HepG2 (cell line): ENCODE measurements around the gene TOP2A. TPM values are rescaled to one million over a fixed set of nuclear protein-coding genes. Genes with fewer than 3 reads are reported as not detected.

Experiments used
- ATAC-seq: fragments of 200-7000 bp; cut with Tn5 transposase; 3 replicates; pipeline ENCODE4 v1.9.1; 2020; ENCODE audit warnings: mild to moderate bottlenecking, moderate library complexity
- BruUV-seq: library from RNA; stranded (reverse); fragments of 400-500 nt; replicated peaks from 2 replicates; lab custom pipeline; 2021; lab: Mats Ljungman, UMichigan
- CTCF ChIA-PET: fragments of 300-600 bp; formaldehyde crosslinking; extraction: SDS; loops from one replicate; lab custom pipeline; 2021; ENCODE audit warnings: low total read pairs, inconsistent platforms, low intra/inter-chr PET ratio; lab: Yijun Ruan, JAX
- POLR2A ChIA-PET: fragments of 350-600 bp; sonication (Branson Sonifier 250); formaldehyde crosslinking; loops from one replicate; lab custom pipeline; 2020; ENCODE audit warnings: antibody characterized with exemption, inconsistent platforms; lab: Yijun Ruan, JAX
- DNase-seq: peaks from one replicate; pipeline ENCODE4 v3.0.0-alpha.2; 2015; ENCODE audit warnings: low spot score
- FAIRE-seq: peaks from 3 replicates; lab custom pipeline; 2011; peaks lifted over from hg19 to GRCh38; lab: Jason Lieb, UNC
- H2AFZ ChIP-seq: one replicate; pipeline ENCODE4 v1.6.1; 2011; ENCODE audit warnings: low read length, inconsistent platforms
- H3K27ac ChIP-seq: fragments of 300-600 bp; 3 replicates; pipeline ENCODE4 v1.8.0; 2011; ENCODE audit warnings: mixed run types, mild to moderate bottlenecking, mixed read lengths, low read length, inconsistent platforms; ENCODE audit not compliant: insufficient read depth; ENCODE audit errors: extremely low read length
- H3K27me3 ChIP-seq, 2 experiments: fragments of 200-600 bp in 1 of 2; 2 replicates in 1 of 2; 3 replicates in 1 of 2; pipeline versions ENCODE4 v1.6.0 to v1.8.0; 2011; ENCODE audit warnings: low read length in 2 of 2, mild to moderate bottlenecking in 2 of 2, moderate library complexity in 2 of 2, inconsistent platforms in 1 of 2; ENCODE audit not compliant: insufficient read depth in 2 of 2, control insufficient read depth in 1 of 2
- H3K36me3 ChIP-seq, 2 experiments: fragments of 200-600 bp in 1 of 2; replicated peaks in 1 of 2; 2 replicates in 1 of 2; 3 replicates in 1 of 2; pipeline versions ENCODE4 v1.5.1 to v1.8.0; 2011; ENCODE audit warnings: low read length in 2 of 2, inconsistent platforms in 1 of 2; ENCODE audit not compliant: insufficient read depth in 2 of 2, control insufficient read depth in 1 of 2
- H3K4me1 ChIP-seq: 2 replicates; pipeline ENCODE4 v1.5.1; 2012; ENCODE audit warnings: low read length, inconsistent platforms; ENCODE audit not compliant: insufficient read depth
- H3K4me2 ChIP-seq: 2 replicates; pipeline ENCODE4 v1.6.0; 2011; ENCODE audit warnings: low read depth, low read length, inconsistent platforms
- H3K4me3 ChIP-seq, 3 experiments: fragments of 200-600 bp in 1 of 3; sonication (generic), shearing (Covaris generic) in 1 of 3; replicated peaks in 1 of 3; 2 replicates each; pipeline ENCODE4 v1.5.1; 2011 to 2016; ENCODE audit warnings: low read length in 3 of 3, inconsistent platforms in 2 of 3, low read depth in 2 of 3, mild to moderate bottlenecking in 2 of 3, control low read depth in 1 of 3, mixed read lengths in 1 of 3; ENCODE audit not compliant: insufficient read depth in 1 of 3
- H3K79me2 ChIP-seq: one replicate; pipeline ENCODE4 v1.6.1; 2011; ENCODE audit warnings: low read length, inconsistent platforms; ENCODE audit not compliant: insufficient read depth
- H3K9ac ChIP-seq: 2 replicates; pipeline ENCODE4 v1.6.0; 2011; ENCODE audit warnings: mild to moderate bottlenecking, low read depth, low read length, inconsistent platforms; ENCODE audit not compliant: insufficient read depth
- H3K9me3 ChIP-seq: 2 replicates; pipeline ENCODE4 v1.5.1; 2012; ENCODE audit warnings: mild to moderate bottlenecking, low read length
- H4K20me1 ChIP-seq: 2 replicates; pipeline ENCODE4 v1.6.0; 2011; ENCODE audit warnings: inconsistent platforms, mild to moderate bottlenecking, low read length, moderate library complexity; ENCODE audit not compliant: insufficient read depth
- ADNP ChIP-seq: sonication (generic); formaldehyde crosslinking; IDR thresholded peaks from 2 replicates; pipeline ENCODE4 v1.4.0; 2020; ENCODE audit warnings: missing genetic modification reagents
- BORCS8-MEF2B ChIP-seq: sonication (generic); formaldehyde crosslinking; IDR thresholded peaks from 2 replicates; pipeline ENCODE4 v1.8.0; 2022; ENCODE audit warnings: mild to moderate bottlenecking, missing genetic modification reagents
- HHEX ChIP-seq: IDR thresholded peaks from 2 replicates; pipeline ENCODE4 v1.6.1; 2016; ENCODE audit warnings: control low read depth
- SRSF1 ChIP-seq: fragments of 200-400 bp; formaldehyde crosslinking; optimal IDR thresholded peaks from 2 replicates; pipeline ENCODE3; 2017; ENCODE audit warnings: mild to moderate bottlenecking, low read depth, low read length, moderate library complexity
- ZKSCAN5 ChIP-seq: sonication (generic); formaldehyde crosslinking; IDR thresholded peaks from 2 replicates; pipeline ENCODE4 v1.5.1; 2020; ENCODE audit warnings: mild to moderate bottlenecking, missing genetic modification reagents
- ZNF138 ChIP-seq: sonication (generic); formaldehyde crosslinking; IDR thresholded peaks from 2 replicates; pipeline ENCODE4 v1.5.0; 2020; ENCODE audit warnings: mild to moderate bottlenecking, low read depth, missing genetic modification reagents
- ZNF143 ChIP-seq: sonication (generic); formaldehyde crosslinking; IDR thresholded peaks from 2 replicates; pipeline ENCODE4 v1.4.0; 2020; ENCODE audit warnings: missing genetic modification reagents
- ZNF562 ChIP-seq: sonication (generic); formaldehyde crosslinking; IDR thresholded peaks from 2 replicates; pipeline ENCODE4 v1.8.0; 2022; ENCODE audit warnings: missing genetic modification reagents, borderline replicate concordance
- ZNF577 ChIP-seq: sonication (generic); formaldehyde crosslinking; IDR thresholded peaks from 2 replicates; pipeline ENCODE4 v1.4.0; 2020; ENCODE audit warnings: mild to moderate bottlenecking, low read depth, missing genetic modification reagents, borderline replicate concordance
- ZNF781 ChIP-seq: sonication (generic); formaldehyde crosslinking; IDR thresholded peaks from 2 replicates; pipeline ENCODE4 v1.5.1; 2020; ENCODE audit warnings: borderline replicate concordance, mild to moderate bottlenecking, missing genetic modification reagents; ENCODE audit errors: not compliant biosample characterization
- ZSCAN22 ChIP-seq: sonication (generic); formaldehyde crosslinking; IDR thresholded peaks from 2 replicates; pipeline ENCODE4 v1.4.0; 2020; ENCODE audit warnings: mild to moderate bottlenecking, missing genetic modification reagents
- ZSCAN31 ChIP-seq: sonication (generic); formaldehyde crosslinking; IDR thresholded peaks from 2 replicates; pipeline ENCODE4 v1.5.0; 2020; ENCODE audit warnings: low read depth, mild to moderate bottlenecking, missing genetic modification reagents
- WGBS: methylation state at CpG from one replicate; pipeline ENCODE4 v1.1.6; 2017; ENCODE audit warnings: low lambda C conversion rate; 5-methylcytosine and 5-hydroxymethylcytosine counted together
- in situ Hi-C: cut with HindIII; loops from 2 replicates; pipeline ENCODE4 v1.10.0; 2017; ENCODE audit warnings: low pct_unique_long_range_greater_than_20kb; ENCODE audit not compliant: extremely low pct_ligation_motif_present
- intact Hi-C: fragments of 100-400 bp; cut with micrococcal nuclease; formaldehyde crosslinking; loops from one replicate; pipeline ENCODE4 v1.10.0; 2022; ENCODE audit not compliant: unreplicated experiment
- polyA plus RNA-seq, 8 experiments: library from polyadenylated mRNA; depleted of rRNA in 3 of 8; stranded (reverse) in 7 of 8; unstranded in 1 of 8; fragments of >200 nt; fragmentation: Illumina TruSeq in 4 of 8; extraction: Trizol in 4 of 8; gene quantifications; 2 replicates each; pipeline versions ENCODE4 v1.2.1 to v1.2.3, GENCODE V29; 2011 to 2016; ENCODE audit warnings: low read depth in 4 of 8, missing spikeins in 1 of 8, mixed read lengths in 1 of 8; ENCODE audit not compliant: insufficient read depth in 1 of 8
- total RNA-seq, 5 experiments: library from RNA; depleted of rRNA; stranded (reverse); fragments of >200 nt; fragmentation: Illumina TruSeq; extraction: Trizol; gene quantifications; 2 replicates each; pipeline ENCODE4 v1.2.3, GENCODE V29; 2016; ENCODE audit warnings: low read depth in 1 of 5
- TF ChIP-seq, protein P1 (sequence below): sonication (generic); formaldehyde crosslinking; IDR thresholded peaks from 2 replicates; pipeline ENCODE4 v1.4.0; 2020; ENCODE audit warnings: mild to moderate bottlenecking, missing genetic modification reagents

Gene TOP2A
- total and polyA plus RNA-seq, 2 of the 13 experiments (the other 11 are each of a cell fraction or from before 2014, with no cell fraction given): 108 to 327 TPM

GRCh38 chr17:40467281-40467867 lies 49.7 kb upstream of the TOP2A start:
- no peak overlapping the region for H3K4me3 ChIP-seq
- in situ Hi-C loops (no loop called here), intact Hi-C loops (no loop called here)
- H3K9me3 ChIP-seq: no peaks in the 10 kb centered on the region
- no peaks in the 10 kb centered on the region for H4K20me1 ChIP-seq
- TF ChIP-seq ZNF562 (CRISPR knock-in tag) (no peak), SRSF1 (no peak), ZNF781 (CRISPR knock-in tag) (no peak)
- H3K27me3 ChIP-seq: peaks cover 3 to 28% of the 10 kb centered on the region in 2 experiments; a peak in 4 of 5 replicates
- H3K9ac ChIP-seq: no peak overlapping the region
- 52% methylated on average over 2 of the region's 2 CpGs for WGBS
- peaks cover 36% of the 10 kb centered on the region for H3K4me1 ChIP-seq
- H3K79me2 ChIP-seq: no peaks in the 10 kb centered on the region
- no peak overlapping the region for H3K4me2 ChIP-seq
- DNase-seq (no peak), FAIRE-seq (no peak), ATAC-seq (no peak)
- H3K27ac ChIP-seq: no peak overlapping the region
- CTCF ChIA-PET: interaction anchor here (0.9 kb wide), 1 partner anchor 149 kb away, joined by 3 read pairs; no protein-coding TSS in a partner anchor
- no peaks in the 10 kb centered on the region for H3K36me3 ChIP-seq
- BruUV-seq: no TSS peak
- no peak overlapping the region for H2AFZ ChIP-seq
- POLR2A ChIA-PET: no interaction called here

DNA sequence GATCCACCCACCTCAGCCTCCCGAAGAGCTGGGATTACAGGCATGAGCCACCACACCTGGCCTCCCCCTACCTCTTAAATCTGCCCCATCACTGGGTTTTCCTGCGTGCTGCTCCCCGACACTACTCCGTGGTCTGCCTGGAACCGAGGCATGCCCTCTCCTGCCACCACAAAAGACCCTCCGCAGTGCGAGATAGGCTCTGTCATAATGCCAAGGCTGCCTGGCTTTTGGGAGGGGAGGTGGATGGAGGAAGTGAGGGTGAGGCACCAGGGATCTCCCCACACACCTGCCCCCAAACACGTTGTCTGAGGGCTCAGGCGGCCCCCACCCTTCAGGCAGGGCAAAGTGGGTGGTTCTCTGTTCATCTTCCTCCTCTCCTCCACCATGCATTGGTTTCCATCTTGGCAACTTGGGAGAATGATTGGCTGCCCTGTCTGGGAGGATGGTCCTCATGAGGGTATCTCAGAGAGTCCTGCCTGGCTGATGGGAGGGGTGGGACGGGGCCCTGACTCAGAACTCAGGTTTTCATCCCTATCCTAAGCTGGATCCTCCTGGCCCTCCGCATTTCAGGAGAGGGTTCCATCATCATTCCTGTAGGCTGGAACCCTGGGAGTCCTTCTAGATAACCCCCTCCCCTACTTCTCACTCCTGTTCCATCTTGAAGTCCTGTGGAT lies 48.7 kb upstream of the TOP2A start:
- 30% methylated on average over 11 of the region's 11 CpGs for WGBS
- TF ChIP-seq ZSCAN22 (CRISPR knock-in tag) (no peak), ADNP (CRISPR knock-in tag) (no peak), HHEX (CRISPR knock-in tag) (no peak), ZKSCAN5 (no peak), ZNF577 (no peak), BORCS8-MEF2B (CRISPR knock-in tag) (no peak), ZNF138 (CRISPR knock-in tag) (no peak), ZNF143 (CRISPR knock-in tag) (no peak), ZSCAN31 (CRISPR knock-in tag) (no peak)
- TF ChIP-seq, protein P1, sequence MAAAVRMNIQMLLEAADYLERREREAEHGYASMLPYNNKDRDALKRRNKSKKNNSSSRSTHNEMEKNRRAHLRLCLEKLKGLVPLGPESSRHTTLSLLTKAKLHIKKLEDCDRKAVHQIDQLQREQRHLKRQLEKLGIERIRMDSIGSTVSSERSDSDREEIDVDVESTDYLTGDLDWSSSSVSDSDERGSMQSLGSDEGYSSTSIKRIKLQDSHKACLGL (CRISPR knock-in tag): no peak
- TF ChIP-seq, all 625 proteins: peak for 0
- H2AFZ ChIP-seq: no peak overlapping the region
- no peaks in the 10 kb centered on the region for H3K9me3 ChIP-seq
- intact Hi-C loops: no loop called here
- no peak overlapping the region for H3K4me2 ChIP-seq
- peaks cover 3 to 28% of the 10 kb centered on the region in 2 experiments for H3K27me3 ChIP-seq
- no peak overlapping the region for H3K9ac ChIP-seq
- peaks cover 36% of the 10 kb centered on the region for H3K4me1 ChIP-seq
- in situ Hi-C loops: no loop called here
- ChIA-PET CTCF (interaction anchor here (0.9 kb wide), 1 partner anchor 150 kb away, joined by 3 read pairs; no protein-coding TSS in a partner anchor), POLR2A (interaction anchor here (0.6 kb wide), 1 partner anchor 21 kb away, joined by 4 read pairs; no protein-coding TSS in a partner anchor)
- H3K79me2 ChIP-seq: no peaks in the 10 kb centered on the region
- H3K27ac ChIP-seq: no peak overlapping the region
- no peaks in the 10 kb centered on the region for H4K20me1 ChIP-seq
- ATAC-seq (no peak), FAIRE-seq (no peak), DNase-seq (no peak)
- H3K4me3 ChIP-seq: no peak overlapping the region
- H3K36me3 ChIP-seq: no peaks in the 10 kb centered on the region
- BruUV-seq: no TSS peak
